Esophagus muscularis mucosa (tissue), 4 donors: Measurements from ENCODE around the gene ERBB4.

Experiments
- EP300 ChIP-seq: sonication (generic); formaldehyde crosslinking; IDR thresholded peaks from one replicate; pipeline ENCODE4 v1.6.1; 2017; ENCODE audit warnings: antibody characterized with exemption
- POLR2A ChIP-seq: fragments of 450-650 bp; IDR thresholded peaks from one replicate; pipeline ENCODE4 v1.6.1; 2017; ENCODE audit warnings: antibody characterized with exemption, moderate library complexity, mild to moderate bottlenecking, low read depth
- POLR2AphosphoS5 ChIP-seq, 2 donors: sonication (generic); formaldehyde crosslinking; IDR thresholded peaks; one replicate each; pipeline ENCODE4 v1.6.1; 2017; ENCODE audit warnings: antibody characterized with exemption in 2 of 2
- TF ChIP-seq, protein P1 (sequence below), 3 experiments: fragments of 200-600 bp in 2 of 3; fragments of 450-650 bp in 1 of 3; sonication (generic) in 2 of 3; IDR thresholded peaks; one replicate each; pipeline ENCODE4 v1.5.1; 2017 to 2019; ENCODE audit warnings: antibody characterized with exemption in 3 of 3, mild to moderate bottlenecking in 2 of 3, moderate library complexity in 1 of 3

DNA sequence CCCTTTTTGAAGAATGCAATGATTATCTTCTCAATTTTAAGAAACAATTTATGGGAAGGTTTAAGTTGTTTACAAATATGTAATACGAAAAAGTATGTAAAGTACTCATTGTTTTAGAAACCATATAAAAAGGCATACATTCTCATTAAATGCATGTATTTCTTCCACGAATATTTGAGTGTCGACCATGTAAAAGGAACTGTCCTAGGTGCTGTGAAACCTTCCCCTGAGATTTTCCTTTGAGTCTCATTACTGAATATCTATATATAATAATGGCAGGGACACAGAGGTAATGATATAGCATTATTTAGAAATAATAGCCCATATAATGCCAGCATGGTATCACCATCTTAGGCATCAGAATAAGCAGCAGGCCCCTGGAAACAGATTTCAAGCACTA, 239.3 kb downstream of the ERBB4 start:
- TF ChIP-seq, protein P1, sequence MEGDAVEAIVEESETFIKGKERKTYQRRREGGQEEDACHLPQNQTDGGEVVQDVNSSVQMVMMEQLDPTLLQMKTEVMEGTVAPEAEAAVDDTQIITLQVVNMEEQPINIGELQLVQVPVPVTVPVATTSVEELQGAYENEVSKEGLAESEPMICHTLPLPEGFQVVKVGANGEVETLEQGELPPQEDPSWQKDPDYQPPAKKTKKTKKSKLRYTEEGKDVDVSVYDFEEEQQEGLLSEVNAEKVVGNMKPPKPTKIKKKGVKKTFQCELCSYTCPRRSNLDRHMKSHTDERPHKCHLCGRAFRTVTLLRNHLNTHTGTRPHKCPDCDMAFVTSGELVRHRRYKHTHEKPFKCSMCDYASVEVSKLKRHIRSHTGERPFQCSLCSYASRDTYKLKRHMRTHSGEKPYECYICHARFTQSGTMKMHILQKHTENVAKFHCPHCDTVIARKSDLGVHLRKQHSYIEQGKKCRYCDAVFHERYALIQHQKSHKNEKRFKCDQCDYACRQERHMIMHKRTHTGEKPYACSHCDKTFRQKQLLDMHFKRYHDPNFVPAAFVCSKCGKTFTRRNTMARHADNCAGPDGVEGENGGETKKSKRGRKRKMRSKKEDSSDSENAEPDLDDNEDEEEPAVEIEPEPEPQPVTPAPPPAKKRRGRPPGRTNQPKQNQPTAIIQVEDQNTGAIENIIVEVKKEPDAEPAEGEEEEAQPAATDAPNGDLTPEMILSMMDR (IDR thresholded peaks at IDR 0.05), result no peak
- TF ChIP-seq POLR2AphosphoS5 (IDR thresholded peaks at IDR 0.05) (no peak), POLR2A (no peak), EP300 (no peak)
